Adrenal gland (tissue), 5 donors: Measurements from ENCODE around the gene AKAP14.

ENCODE experiments used
- CTCF ChIP-seq, 6 experiments: fragments of 450-650 bp in 4 of 6; fragments of 200-600 bp in 2 of 6; sonication (generic) in 1 of 6; IDR thresholded peaks; 1 replicate in 5 of 6; 2 replicates in 1 of 6; pipeline versions ENCODE4 v1.5.1 to v1.8.0; 2016 to 2021; ENCODE audit warnings: antibody characterized with exemption in 6 of 6, mild to moderate bottlenecking in 2 of 6, moderate library complexity in 1 of 6
- POLR2A ChIP-seq, 2 donors: fragments of 450-650 bp; IDR thresholded peaks; one replicate each; pipeline ENCODE4 v1.6.1; 2017; ENCODE audit warnings: antibody characterized with exemption in 2 of 2, mild to moderate bottlenecking in 2 of 2, moderate library complexity in 1 of 2
- donor health status: DM: no; HTN: no; CAD: no.

- TF ChIP-seq CTCF (IDR thresholded peaks at IDR 0.05), result no peak
- no peak for TF ChIP-seq POLR2A (IDR thresholded peaks at IDR 0.05)
These were observed 24.5 kb upstream of the AKAP14 start for GRCh38 chrX:119871245-119871598.
